NK-92 (cell line): ENCODE measurements around the gene GMDS.

ENCODE experiments used
- DNase-seq: peaks from one replicate; lab custom pipeline; 2025; ENCODE audit not compliant: unreplicated experiment; lab: John Stamatoyannopoulos, UW

Gene GMDS

GRCh38 chr6:1636971-1637871 lies 608.2 kb downstream of the GMDS start:
- DNase-seq: no peak

- no peak for DNase-seq
Observed at GRCh38 chr6:1636272-1636825, 609.1 kb downstream of the GMDS start.

- DNase-seq: no peak
Observed at GRCh38 chr6:1635305-1636010, 609.9 kb downstream of the GMDS start.

GRCh38 chr6:1634081-1634480 lies 611.3 kb downstream of the GMDS start:
- DNase-seq: no peak

- no peak for DNase-seq
Observed at GRCh38 chr6:1633366-1634021, 611.9 kb downstream of the GMDS start.

- DNase-seq: no peak
Observed at GRCh38 chr6:1631251-1631650, 614.2 kb downstream of the GMDS start.

- DNase-seq: no peak
Observed at GRCh38 chr6:1630771-1631217, 614.6 kb downstream of the GMDS start.

- no peak for DNase-seq
Observed at GRCh38 chr6:1630212-1630770, 615.1 kb downstream of the GMDS start.

- DNase-seq: no peak
Observed at GRCh38 chr6:1629316-1629715, 616.1 kb downstream of the GMDS start.

- no peak for DNase-seq
Observed at GRCh38 chr6:1627827-1628560, 617.4 kb downstream of the GMDS start.

- DNase-seq: no peak
Observed at GRCh38 chr6:1626481-1626880, 618.9 kb downstream of the GMDS start.

GRCh38 chr6:1625794-1626435 lies 619.5 kb downstream of the GMDS start:
- no peak for DNase-seq

GRCh38 chr6:1624851-1625781 lies 620.3 kb downstream of the GMDS start:
- no peak for DNase-seq

GRCh38 chr6:1624058-1624850 lies 621.2 kb downstream of the GMDS start:
- DNase-seq: no peak

- no peak for DNase-seq
Observed at GRCh38 chr6:1623769-1624057, 621.7 kb downstream of the GMDS start.

GRCh38 chr6:1622851-1623768 lies 622.3 kb downstream of the GMDS start:
- DNase-seq: no peak

GRCh38 chr6:1622220-1622850 lies 623.1 kb downstream of the GMDS start:
- no peak for DNase-seq
